GM23338 (cell line): ENCODE results near the gene CRKL. TPM values are rescaled to one million over a fixed set of nuclear protein-coding genes. Genes with fewer than 3 reads are reported as not detected.

ENCODE experiments used
- ATAC-seq: fragments of 200-7000 bp; cut with Tn5 transposase; 3 replicates; pipeline ENCODE4 v1.9.1; 2020
- DNase-seq: peaks from one replicate; pipeline ENCODE4 v3.0.0-alpha.2; 2015; ENCODE audit warnings: low spot score
- H2AFZ ChIP-seq: fragments of 200-600 bp; sonication (generic); 2 replicates; pipeline ENCODE4 v1.8.0; 2016; ENCODE audit warnings: antibody characterized with exemption, mild to moderate bottlenecking, moderate library complexity
- H3F3A ChIP-seq: fragments of 200-600 bp; sonication (generic); replicated peaks from 2 replicates; pipeline ENCODE4 v1.8.0; 2017; ENCODE audit warnings: antibody characterized with exemption, mixed run types, low read depth
- H3K27ac ChIP-seq: fragments of 200-600 bp; sonication (generic); 2 replicates; pipeline ENCODE4 v1.6.1; 2016; ENCODE audit warnings: low read depth
- H3K27me3 ChIP-seq: fragments of 200-600 bp; sonication (generic); 2 replicates; pipeline ENCODE4 v1.8.0; 2016; ENCODE audit warnings: mild to moderate bottlenecking, mixed run types, moderate library complexity; ENCODE audit not compliant: insufficient read depth
- H3K36me3 ChIP-seq: fragments of 200-600 bp; sonication (generic); 2 replicates; pipeline ENCODE4 v1.8.0; 2016; ENCODE audit warnings: mild to moderate bottlenecking; ENCODE audit not compliant: insufficient read depth
- H3K4me1 ChIP-seq: fragments of 200-600 bp; sonication (generic); 2 replicates; pipeline ENCODE4 v1.8.0; 2016; ENCODE audit warnings: mild to moderate bottlenecking, moderate library complexity; ENCODE audit not compliant: insufficient read depth
- H3K4me2 ChIP-seq: fragments of 200-600 bp; sonication (generic); 2 replicates; pipeline ENCODE4 v1.7.1; 2017; ENCODE audit warnings: mixed run types
- H3K4me3 ChIP-seq: fragments of 200-600 bp; sonication (generic); 2 replicates; pipeline ENCODE4 v1.6.1; 2016; ENCODE audit warnings: mixed run types
- H3K79me2 ChIP-seq: fragments of 200-600 bp; sonication (generic); replicated peaks from 2 replicates; pipeline ENCODE4 v1.8.0; 2017; ENCODE audit warnings: mild to moderate bottlenecking; ENCODE audit not compliant: insufficient read depth
- H3K9me2 ChIP-seq: fragments of 200-600 bp; sonication (generic); 2 replicates; pipeline ENCODE4 v1.8.0; 2017; ENCODE audit not compliant: insufficient read depth
- H4K20me1 ChIP-seq: fragments of 200-600 bp; sonication (generic); replicated peaks from 2 replicates; pipeline ENCODE4 v1.8.0; 2017; ENCODE audit warnings: mild to moderate bottlenecking; ENCODE audit not compliant: insufficient read depth
- H3K27ac Mint-ChIP-seq: 2 replicates; pipeline ENCODE4 v1.8.0; 2020; ENCODE audit warnings: inconsistent platforms, mild to moderate bottlenecking, moderate library complexity, mixed read lengths
- H3K27me3 Mint-ChIP-seq: 3 replicates; pipeline ENCODE4 v1.8.0; 2022; ENCODE audit warnings: low read depth, mild to moderate bottlenecking, moderate library complexity, mixed read lengths, inconsistent platforms; ENCODE audit not compliant: insufficient read depth, poor library complexity
- H3K36me3 Mint-ChIP-seq: 3 replicates; pipeline ENCODE4 v1.8.0; 2021; ENCODE audit warnings: low read depth, mild to moderate bottlenecking, inconsistent platforms, moderate library complexity, mixed read lengths
- H3K4me1 Mint-ChIP-seq: 3 replicates; pipeline ENCODE4 v1.8.0; 2020; ENCODE audit warnings: mild to moderate bottlenecking, inconsistent platforms, mixed read lengths
- H3K4me3 Mint-ChIP-seq: 3 replicates; pipeline ENCODE4 v1.8.0; 2021; ENCODE audit warnings: moderate library complexity, mild to moderate bottlenecking, inconsistent platforms, mixed read lengths
- H3K9me3 Mint-ChIP-seq: 3 replicates; pipeline ENCODE4 v1.8.0; 2020; ENCODE audit warnings: moderate library complexity, mild to moderate bottlenecking, inconsistent platforms, mixed read lengths
- EZH2phosphoT487 ChIP-seq: fragments of 200-600 bp; sonication (generic); IDR thresholded peaks from one replicate; pipeline ENCODE4 v1.8.1; 2018; ENCODE audit warnings: antibody characterized with exemption; ENCODE audit not compliant: unreplicated experiment
- NANOG ChIP-seq: IDR thresholded peaks from 2 replicates; pipeline ENCODE4 v1.6.1; 2016; ENCODE audit warnings: antibody characterized with exemption, borderline replicate concordance
- POLR2AphosphoS5 ChIP-seq: IDR thresholded peaks from 2 replicates; pipeline ENCODE4 v1.6.1; 2016; ENCODE audit warnings: antibody characterized with exemption, low read depth
- STAT1 ChIP-seq: IDR thresholded peaks from one replicate; pipeline ENCODE4 v1.6.1; 2016; ENCODE audit warnings: antibody characterized with exemption; ENCODE audit not compliant: unreplicated experiment
- ZNF114 ChIP-seq: fragments of 250-450 bp; sonication (Bioruptor Pico); IDR thresholded peaks from 2 replicates; pipeline ENCODE4 v1.5.0; 2020; ENCODE audit warnings: mild to moderate bottlenecking, moderate library complexity
- ZNF331 ChIP-seq: fragments of 250-450 bp; sonication (Bioruptor Pico); IDR thresholded peaks from 2 replicates; pipeline ENCODE4 v1.5.0; 2020; ENCODE audit warnings: low read depth, mild to moderate bottlenecking, moderate library complexity
- polyA plus RNA-seq: library from polyadenylated mRNA; unstranded; fragments of >200 nt; fragmentation: Nextera tagmentation; extraction: Ambion mirVana; gene quantifications from 2 replicates; pipeline ENCODE4 v1.2.1, GENCODE V29; 2016
- total RNA-seq: library from RNA; depleted of rRNA; stranded (reverse); fragments of >200 nt; shearing (Covaris generic); gene quantifications from 2 replicates; pipeline ENCODE4 v1.2.3, GENCODE V29; 2014
- TF ChIP-seq, protein P1 (sequence below): fragments of 250-450 bp; sonication (Bioruptor Pico); IDR thresholded peaks from 2 replicates; pipeline ENCODE4 v1.5.0; 2020; ENCODE audit warnings: mild to moderate bottlenecking, moderate library complexity
- TF ChIP-seq, protein P2 (sequence below), 2 experiments: fragments of 200-600 bp in 1 of 2; sonication (generic) in 1 of 2; conservative IDR thresholded peaks; 2 replicates each; pipeline versions ENCODE4 v1.5.1 to v1.6.1; 2016 to 2017; ENCODE audit warnings: antibody characterized with exemption in 2 of 2, low read depth in 2 of 2, mild to moderate bottlenecking in 2 of 2, moderate library complexity in 1 of 2
- TF ChIP-seq, protein P3 (sequence below): IDR thresholded peaks from 2 replicates; pipeline ENCODE4 v1.6.1; 2016; ENCODE audit warnings: antibody characterized with exemption
- TF ChIP-seq, protein P4 (sequence below): IDR thresholded peaks from one replicate; pipeline ENCODE4 v1.6.1; 2018; ENCODE audit warnings: antibody characterized with exemption; ENCODE audit not compliant: unreplicated experiment

Gene CRKL
- total and polyA plus RNA-seq, 2 experiments from 2014 or later: 39.5 to 104 TPM

DNA sequence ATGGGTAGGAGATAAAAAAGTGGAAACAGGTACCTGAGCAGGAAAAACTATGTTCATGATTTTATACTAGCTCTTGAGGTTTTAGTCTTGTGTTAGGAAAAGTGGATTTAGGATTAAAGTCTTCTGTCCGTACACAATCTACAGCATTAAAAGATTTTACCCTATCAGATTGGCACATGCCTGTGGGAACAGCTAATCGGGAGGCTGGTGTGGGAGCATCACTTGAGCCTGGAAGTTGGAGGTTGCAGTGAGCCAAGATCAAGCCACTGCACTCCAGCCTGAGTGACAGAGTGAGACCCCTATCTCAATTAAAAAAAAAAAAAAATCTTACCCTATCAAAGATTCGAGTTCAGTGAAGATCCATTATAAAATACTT is 12.2 kb upstream of the CRKL start:
- Histone ChIP-seq H3K4me1 (no peaks in the 10 kb centered on the region), H3K4me3 (no peak overlapping the region), H3F3A (no peaks in the 10 kb centered on the region), H3K9me2 (no peaks in the 10 kb centered on the region), H2AFZ (no peak overlapping the region), H4K20me1 (no peaks in the 10 kb centered on the region), H3K4me2 (no peak overlapping the region), H3K27me3 (no peaks in the 10 kb centered on the region), H3K27ac (no peak overlapping the region), H3K36me3 (no peaks in the 10 kb centered on the region), H3K79me2 (no peaks in the 10 kb centered on the region)
- ATAC-seq (no peak), DNase-seq (no peak)
- Mint-ChIP-seq H3K27ac (no peak overlapping the region), H3K9me3 (no peaks in the 10 kb centered on the region), H3K4me3 (no peak overlapping the region), H3K36me3 (no peaks in the 10 kb centered on the region), H3K27me3 (peaks cover 7% of the 10 kb centered on the region), H3K4me1 (no peaks in the 10 kb centered on the region)
- TF ChIP-seq, protein P1, sequence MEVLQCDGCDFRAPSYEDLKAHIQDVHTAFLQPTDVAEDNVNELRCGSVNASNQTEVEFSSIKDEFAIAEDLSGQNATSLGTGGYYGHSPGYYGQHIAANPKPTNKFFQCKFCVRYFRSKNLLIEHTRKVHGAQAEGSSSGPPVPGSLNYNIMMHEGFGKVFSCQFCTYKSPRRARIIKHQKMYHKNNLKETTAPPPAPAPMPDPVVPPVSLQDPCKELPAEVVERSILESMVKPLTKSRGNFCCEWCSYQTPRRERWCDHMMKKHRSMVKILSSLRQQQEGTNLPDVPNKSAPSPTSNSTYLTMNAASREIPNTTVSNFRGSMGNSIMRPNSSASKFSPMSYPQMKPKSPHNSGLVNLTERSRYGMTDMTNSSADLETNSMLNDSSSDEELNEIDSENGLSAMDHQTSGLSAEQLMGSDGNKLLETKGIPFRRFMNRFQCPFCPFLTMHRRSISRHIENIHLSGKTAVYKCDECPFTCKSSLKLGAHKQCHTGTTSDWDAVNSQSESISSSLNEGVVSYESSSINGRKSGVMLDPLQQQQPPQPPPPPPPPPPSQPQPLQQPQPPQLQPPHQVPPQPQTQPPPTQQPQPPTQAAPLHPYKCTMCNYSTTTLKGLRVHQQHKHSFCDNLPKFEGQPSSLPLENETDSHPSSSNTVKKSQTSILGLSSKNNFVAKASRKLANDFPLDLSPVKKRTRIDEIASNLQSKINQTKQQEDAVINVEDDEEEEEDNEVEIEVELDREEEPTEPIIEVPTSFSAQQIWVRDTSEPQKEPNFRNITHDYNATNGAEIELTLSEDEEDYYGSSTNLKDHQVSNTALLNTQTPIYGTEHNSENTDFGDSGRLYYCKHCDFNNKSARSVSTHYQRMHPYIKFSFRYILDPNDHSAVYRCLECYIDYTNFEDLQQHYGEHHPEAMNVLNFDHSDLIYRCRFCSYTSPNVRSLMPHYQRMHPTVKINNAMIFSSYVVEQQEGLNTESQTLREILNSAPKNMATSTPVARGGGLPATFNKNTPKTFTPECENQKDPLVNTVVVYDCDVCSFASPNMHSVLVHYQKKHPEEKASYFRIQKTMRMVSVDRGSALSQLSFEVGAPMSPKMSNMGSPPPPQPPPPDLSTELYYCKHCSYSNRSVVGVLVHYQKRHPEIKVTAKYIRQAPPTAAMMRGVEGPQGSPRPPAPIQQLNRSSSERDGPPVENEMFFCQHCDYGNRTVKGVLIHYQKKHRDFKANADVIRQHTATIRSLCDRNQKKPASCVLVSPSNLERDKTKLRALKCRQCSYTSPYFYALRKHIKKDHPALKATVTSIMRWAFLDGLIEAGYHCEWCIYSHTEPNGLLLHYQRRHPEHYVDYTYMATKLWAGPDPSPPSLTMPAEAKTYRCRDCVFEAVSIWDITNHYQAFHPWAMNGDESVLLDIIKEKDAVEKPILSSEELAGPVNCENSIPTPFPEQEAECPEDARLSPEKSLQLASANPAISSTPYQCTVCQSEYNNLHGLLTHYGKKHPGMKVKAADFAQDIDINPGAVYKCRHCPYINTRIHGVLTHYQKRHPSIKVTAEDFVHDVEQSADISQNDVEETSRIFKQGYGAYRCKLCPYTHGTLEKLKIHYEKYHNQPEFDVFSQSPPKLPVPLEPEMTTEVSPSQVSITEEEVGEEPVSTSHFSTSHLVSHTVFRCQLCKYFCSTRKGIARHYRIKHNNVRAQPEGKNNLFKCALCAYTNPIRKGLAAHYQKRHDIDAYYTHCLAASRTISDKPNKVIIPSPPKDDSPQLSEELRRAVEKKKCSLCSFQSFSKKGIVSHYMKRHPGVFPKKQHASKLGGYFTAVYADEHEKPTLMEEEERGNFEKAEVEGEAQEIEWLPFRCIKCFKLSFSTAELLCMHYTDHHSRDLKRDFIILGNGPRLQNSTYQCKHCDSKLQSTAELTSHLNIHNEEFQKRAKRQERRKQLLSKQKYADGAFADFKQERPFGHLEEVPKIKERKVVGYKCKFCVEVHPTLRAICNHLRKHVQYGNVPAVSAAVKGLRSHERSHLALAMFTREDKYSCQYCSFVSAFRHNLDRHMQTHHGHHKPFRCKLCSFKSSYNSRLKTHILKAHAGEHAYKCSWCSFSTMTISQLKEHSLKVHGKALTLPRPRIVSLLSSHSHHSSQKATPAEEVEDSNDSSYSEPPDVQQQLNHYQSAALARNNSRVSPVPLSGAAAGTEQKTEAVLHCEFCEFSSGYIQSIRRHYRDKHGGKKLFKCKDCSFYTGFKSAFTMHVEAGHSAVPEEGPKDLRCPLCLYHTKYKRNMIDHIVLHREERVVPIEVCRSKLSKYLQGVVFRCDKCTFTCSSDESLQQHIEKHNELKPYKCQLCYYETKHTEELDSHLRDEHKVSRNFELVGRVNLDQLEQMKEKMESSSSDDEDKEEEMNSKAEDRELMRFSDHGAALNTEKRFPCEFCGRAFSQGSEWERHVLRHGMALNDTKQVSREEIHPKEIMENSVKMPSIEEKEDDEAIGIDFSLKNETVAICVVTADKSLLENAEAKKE (CRISPR knock-in tag): no peak
- TF ChIP-seq EZH2phosphoT487 (no peak), ZNF331 (no peak), ZNF114 (CRISPR knock-in tag) (no peak), STAT1 (no peak), POLR2AphosphoS5 (no peak), NANOG (no peak)
- TF ChIP-seq, protein P2, sequence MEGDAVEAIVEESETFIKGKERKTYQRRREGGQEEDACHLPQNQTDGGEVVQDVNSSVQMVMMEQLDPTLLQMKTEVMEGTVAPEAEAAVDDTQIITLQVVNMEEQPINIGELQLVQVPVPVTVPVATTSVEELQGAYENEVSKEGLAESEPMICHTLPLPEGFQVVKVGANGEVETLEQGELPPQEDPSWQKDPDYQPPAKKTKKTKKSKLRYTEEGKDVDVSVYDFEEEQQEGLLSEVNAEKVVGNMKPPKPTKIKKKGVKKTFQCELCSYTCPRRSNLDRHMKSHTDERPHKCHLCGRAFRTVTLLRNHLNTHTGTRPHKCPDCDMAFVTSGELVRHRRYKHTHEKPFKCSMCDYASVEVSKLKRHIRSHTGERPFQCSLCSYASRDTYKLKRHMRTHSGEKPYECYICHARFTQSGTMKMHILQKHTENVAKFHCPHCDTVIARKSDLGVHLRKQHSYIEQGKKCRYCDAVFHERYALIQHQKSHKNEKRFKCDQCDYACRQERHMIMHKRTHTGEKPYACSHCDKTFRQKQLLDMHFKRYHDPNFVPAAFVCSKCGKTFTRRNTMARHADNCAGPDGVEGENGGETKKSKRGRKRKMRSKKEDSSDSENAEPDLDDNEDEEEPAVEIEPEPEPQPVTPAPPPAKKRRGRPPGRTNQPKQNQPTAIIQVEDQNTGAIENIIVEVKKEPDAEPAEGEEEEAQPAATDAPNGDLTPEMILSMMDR (conservative IDR thresholded peaks at IDR 0.05; ENCODE audit: low read depth in 2 of 2): no peak
- TF ChIP-seq, protein P3, sequence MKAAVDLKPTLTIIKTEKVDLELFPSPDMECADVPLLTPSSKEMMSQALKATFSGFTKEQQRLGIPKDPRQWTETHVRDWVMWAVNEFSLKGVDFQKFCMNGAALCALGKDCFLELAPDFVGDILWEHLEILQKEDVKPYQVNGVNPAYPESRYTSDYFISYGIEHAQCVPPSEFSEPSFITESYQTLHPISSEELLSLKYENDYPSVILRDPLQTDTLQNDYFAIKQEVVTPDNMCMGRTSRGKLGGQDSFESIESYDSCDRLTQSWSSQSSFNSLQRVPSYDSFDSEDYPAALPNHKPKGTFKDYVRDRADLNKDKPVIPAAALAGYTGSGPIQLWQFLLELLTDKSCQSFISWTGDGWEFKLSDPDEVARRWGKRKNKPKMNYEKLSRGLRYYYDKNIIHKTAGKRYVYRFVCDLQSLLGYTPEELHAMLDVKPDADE: no peak
- TF ChIP-seq, protein P4, sequence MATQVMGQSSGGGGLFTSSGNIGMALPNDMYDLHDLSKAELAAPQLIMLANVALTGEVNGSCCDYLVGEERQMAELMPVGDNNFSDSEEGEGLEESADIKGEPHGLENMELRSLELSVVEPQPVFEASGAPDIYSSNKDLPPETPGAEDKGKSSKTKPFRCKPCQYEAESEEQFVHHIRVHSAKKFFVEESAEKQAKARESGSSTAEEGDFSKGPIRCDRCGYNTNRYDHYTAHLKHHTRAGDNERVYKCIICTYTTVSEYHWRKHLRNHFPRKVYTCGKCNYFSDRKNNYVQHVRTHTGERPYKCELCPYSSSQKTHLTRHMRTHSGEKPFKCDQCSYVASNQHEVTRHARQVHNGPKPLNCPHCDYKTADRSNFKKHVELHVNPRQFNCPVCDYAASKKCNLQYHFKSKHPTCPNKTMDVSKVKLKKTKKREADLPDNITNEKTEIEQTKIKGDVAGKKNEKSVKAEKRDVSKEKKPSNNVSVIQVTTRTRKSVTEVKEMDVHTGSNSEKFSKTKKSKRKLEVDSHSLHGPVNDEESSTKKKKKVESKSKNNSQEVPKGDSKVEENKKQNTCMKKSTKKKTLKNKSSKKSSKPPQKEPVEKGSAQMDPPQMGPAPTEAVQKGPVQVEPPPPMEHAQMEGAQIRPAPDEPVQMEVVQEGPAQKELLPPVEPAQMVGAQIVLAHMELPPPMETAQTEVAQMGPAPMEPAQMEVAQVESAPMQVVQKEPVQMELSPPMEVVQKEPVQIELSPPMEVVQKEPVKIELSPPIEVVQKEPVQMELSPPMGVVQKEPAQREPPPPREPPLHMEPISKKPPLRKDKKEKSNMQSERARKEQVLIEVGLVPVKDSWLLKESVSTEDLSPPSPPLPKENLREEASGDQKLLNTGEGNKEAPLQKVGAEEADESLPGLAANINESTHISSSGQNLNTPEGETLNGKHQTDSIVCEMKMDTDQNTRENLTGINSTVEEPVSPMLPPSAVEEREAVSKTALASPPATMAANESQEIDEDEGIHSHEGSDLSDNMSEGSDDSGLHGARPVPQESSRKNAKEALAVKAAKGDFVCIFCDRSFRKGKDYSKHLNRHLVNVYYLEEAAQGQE: no peak
